NCI-H226 (cell line): ENCODE results near the gene TGM4.
"Not testable (repeated sequence)": the region's sequence is repeated elsewhere in the genome, so short reads cannot be mapped to it uniquely, and the experiment has no call there.

Experiments used
- DNase-seq: peaks from one replicate; pipeline ENCODE4 v3.0.0-alpha.2; 2015

Gene TGM4

DNA sequence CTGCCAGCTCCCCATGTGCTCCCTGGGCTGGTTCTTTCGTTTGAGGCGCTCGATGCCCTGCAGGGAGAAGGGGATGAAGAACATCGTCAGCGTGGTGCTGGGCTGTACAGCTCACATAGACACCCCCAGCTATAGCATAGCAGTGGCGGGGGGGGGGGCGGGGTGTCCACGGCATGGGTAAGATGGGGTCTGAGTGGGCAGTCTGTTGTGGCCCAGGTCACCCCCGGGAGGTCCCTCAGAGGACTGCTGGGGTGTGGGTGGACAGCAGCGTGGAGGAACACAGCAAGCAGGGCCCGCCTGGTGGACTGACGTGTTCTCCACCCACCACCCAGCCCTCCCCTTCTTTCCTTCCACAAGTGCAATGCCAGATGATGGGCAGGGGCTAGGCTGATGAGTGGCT is 43.7 kb downstream of the TGM4 start:
- no peak for DNase-seq

DNA sequence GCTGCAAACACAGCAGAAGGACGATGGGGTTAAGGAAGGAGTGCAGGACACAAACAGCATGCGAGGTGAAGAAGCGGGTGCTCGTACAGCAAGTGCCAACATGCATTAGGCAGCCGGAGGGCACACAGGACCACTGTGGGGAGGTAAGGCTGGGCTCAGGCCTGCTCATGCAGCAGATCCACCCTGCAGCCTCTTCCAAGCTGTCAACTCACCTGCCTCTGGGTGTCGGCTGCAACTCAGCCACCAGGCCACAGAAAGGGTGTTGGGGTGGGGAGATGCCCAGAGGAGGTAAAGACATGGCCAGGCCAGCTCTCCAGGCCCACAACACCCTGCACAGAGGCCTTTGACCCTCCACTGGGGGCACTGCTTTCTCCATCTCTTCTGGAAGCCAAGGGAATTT is 44.2 kb downstream of the TGM4 start:
- no peak for DNase-seq

DNA sequence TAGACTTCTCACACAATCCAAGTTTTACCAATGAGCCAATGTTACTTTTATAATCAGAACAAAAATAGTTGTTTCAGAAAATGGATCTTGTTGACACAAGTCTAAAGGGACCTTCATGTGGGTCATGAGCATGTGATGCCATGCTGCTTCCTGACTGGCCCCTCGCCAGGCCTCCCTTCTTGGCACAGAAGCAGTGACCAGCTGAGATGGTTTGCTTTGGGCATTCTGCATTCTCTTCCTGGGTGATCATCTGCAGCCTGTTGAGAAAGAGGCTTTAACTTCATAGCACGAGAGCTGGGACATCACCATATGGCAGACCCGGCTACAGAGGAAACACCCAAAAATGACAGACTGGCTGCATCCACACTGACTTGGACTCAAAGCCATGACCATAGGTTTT is 45.7 kb downstream of the TGM4 start:
- no peak for DNase-seq

DNA sequence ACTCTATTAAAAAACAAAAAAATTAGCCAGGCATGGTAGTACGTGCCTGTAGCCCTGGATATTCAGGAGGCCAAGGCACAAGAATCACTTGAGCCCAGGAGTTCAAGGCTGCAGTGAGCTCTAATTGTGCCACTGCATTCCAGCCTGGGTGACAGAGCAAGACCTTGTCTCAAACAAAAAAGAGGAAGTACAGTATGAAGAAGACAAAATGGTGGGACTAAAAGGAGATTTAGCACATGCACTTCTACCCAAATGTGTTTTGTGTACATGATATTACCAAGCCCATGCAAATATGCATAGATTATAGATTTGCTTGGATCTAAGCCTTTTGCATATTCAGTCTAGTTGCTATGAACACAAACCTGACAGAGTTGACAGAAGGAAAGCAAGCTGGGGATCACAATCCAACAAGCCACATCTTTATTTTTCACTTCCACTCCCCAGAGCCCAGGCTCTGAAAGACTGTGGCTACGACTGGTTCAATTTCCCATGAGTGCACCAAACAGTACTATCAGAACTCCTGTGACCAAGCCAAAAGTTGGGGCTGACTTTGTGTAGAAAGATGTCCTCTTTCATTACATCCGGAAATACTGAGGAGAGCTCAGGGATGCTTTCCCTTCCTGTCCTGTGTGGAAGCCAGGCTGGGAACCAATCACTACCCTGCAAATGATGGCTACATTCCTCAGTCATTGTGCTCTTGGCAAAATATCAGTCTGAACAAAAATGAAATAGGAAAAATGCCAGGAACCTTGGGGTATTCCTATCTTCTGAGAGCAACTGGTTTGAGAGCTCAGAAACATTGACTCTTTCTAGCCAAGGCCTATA is 49.4 kb downstream of the TGM4 start:
- DNase-seq = peak; percentile 59

DNA sequence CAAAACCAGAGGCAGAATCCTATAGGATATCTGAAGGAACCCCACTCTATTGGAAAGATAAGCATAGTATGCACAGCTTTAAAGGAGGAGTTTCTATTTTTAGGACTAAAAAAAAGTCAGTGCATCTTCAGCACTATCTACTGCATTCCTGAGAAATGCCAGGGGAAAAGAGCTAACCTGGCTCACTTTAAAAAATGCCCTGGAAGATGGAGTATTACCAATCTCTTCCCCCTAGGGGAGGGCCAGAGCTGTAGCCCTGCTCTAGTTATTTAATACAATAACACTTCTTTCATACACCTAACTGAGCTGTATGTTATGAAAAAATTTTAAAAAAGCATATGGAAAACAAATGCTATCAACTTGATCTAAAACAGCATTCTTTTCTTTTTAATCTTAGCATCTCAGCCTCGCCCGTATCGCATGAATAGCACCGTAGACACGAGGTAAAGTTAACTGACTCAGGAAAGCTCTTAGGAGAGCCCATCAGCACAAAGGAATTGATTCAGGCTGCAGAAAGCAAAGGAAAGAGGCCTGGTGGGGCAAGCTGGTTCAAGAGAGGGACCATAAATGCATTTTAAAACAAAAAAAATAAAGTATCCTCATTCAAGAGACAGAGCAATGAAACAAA is 50.2 kb downstream of the TGM4 start:
- DNase-seq = no peak

DNA sequence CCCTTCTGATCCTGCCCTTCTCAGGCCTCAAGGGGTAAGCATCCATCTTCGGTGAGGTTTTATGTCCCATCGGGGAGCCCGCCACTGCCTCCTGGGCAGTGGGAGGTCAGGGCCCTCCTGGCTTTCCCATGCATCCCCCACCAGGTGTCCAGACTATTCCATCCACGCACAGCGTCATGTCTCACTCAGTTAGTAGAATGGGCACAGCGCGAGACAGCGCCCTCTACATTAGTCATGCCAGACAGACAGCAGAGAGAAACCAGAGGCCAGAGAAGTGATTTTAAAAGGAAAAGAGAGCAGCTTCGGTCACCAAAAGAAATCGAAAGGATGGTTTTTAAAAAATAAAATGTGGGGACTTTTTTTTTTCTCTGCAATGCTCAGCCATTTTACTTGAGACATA is 51.8 kb downstream of the TGM4 start:
- no peak for DNase-seq

DNA sequence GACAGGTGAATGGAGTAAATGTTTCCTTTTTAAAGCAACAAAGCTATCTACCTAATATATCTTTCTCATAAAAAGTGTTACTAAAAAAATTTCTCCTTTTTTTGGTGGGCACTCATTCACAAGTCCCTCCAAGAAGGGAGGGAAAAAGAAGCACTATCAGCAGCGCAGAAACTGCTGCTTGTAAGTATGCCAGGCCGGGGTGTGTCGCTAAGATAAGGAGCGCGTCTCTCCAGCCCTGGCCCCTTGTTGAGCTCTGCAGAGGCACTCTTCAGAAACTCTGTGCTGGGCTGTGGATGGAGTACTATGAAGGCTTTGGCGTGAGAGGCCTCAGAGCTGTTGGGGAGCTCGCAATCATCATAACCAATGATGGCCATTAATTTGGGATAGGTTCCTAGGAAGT is 52.5 kb downstream of the TGM4 start:
- DNase-seq = no peak

DNA sequence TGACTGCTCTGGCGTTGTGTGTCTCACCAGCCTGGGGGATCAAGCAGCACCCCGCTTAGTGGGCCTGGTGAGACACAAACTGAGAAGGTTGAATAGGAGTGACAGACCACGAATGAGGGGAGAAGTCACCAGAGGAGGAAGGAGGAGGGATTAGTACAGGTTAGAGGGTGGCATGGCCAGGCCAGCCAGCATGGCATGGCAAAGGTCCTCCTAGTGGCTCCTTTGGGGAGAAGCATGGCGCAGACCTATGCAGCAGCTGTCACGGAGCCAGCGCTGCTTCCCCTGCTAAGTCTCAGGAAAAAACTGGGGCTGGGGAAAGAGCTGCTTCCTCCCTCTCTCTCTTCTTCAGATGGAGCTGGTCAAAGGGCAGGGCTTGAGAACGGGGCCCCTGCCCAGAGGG is 53.0 kb downstream of the TGM4 start:
- no peak for DNase-seq

DNA sequence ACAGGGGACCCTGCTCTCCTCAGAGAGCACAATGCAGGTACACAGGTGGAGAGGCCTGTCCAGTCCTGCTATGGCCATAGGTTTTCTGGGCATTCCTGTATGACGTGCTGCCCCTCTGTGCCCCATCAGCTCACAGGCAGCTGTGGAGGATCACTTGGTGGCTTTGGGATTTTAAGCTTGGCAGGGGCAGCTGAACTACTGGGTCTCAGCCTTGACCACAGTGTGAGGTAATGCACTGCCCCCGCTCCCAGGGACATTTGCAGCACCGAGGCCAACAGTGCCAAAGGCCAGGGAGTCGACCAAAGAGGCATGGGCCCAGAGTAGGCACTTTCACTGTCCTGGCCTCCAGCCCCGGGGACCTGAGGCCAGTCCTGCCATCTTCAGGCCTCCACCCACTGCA is 55.4 kb downstream of the TGM4 start:
- no peak for DNase-seq

DNA sequence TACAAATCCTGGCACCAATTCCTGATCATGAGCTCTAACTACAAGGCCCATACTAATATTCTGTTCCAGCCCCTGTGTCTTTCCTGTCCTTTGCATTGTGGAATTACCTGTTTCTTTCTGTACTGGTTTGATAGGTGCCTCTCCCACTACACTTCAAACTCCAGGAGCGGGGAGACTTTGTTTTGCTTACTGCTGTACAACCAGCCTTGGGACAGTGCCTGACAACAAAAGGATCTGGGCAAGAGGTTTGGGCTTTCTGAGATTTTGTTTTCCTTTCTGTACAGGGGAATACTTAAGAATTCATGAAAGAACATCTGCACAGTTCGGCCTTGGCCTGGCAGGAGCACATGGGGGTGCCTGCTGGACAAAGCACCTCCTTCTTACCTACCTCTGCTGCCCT is 56.5 kb downstream of the TGM4 start:
- DNase-seq = no peak

DNA sequence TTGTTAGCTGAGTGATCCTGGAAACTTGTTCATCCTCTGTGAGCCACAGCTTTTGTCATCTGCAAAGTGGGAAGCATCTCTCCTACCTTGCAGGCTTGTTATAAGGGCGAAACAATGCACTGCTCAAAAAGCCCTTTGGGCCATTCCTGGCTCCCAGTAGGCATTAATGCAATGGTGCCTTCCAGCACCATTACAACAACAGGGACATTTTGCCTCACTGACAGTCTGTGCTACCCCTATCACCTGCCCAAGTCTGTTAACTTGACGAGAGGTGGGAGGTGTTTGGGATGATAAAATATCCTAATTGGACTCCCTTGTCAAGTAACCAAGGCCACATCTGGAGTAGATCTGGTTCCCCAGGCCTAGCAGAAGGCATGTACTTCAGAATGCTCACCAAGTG is 57.4 kb downstream of the TGM4 start:
- no peak for DNase-seq

DNA sequence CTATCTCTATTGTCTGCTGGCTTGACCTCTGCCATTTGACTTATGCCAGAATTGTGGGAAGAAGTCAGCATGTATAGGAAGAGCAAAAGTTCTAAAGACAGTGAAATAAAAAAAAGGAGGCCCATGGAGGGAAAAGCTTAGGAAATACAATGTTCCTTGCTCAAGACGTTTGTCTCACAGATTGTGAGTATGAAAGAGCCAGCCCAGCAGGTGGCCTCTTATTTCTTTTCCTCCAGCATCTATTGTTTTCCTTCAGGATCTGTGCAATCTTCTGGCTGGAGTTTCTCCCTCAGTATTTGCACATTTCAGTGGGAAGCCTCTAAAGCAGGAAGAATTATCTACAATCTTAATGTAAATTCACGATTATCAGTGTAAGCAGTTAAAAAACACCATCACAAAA is 57.9 kb downstream of the TGM4 start:
- no peak for DNase-seq

DNA sequence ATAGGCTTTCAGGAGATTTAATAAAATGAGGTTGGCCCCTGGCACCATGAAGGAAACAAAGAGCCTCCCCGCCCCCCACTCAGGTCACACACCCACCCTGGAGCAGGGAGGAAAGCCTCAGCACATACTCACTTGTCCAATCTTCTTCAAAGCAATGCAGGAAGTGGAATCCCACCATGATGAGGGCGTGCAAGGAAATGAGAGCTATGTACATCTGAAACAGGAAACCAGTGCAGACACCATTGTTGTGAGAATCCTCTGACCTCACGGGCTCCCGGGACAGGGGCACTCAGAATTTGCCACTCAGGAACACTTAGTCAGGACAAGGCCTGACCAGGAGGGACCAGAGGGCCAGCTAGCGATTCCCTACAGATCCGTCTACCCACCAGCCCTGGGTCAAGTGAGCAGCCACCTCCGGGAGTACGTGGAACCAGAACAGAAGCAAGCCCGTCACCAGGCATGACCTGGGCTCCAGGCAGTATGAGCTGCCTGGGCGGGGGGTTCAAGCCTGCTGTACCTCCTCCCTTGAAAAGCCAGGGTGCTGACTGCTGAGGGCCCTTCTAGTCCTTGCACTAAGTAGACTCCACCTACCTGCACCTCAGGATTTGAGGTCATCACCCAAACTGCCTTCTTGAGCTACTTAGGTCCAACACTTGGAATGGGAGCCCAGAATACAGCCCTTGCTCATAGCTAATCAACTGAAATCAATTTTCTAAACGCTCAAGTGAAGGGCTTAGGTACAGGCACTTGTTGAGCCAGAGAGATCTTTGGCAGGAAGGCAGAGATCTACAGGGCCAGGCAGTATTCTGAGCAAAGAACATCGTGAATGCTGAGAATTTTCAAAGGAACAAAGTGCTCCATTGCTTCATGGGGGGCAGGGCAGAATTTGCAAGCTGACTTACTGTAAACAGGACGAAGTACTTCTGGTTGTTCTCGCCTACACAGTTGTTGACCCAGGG is 58.9 kb downstream of the TGM4 start:
- no peak for DNase-seq

DNA sequence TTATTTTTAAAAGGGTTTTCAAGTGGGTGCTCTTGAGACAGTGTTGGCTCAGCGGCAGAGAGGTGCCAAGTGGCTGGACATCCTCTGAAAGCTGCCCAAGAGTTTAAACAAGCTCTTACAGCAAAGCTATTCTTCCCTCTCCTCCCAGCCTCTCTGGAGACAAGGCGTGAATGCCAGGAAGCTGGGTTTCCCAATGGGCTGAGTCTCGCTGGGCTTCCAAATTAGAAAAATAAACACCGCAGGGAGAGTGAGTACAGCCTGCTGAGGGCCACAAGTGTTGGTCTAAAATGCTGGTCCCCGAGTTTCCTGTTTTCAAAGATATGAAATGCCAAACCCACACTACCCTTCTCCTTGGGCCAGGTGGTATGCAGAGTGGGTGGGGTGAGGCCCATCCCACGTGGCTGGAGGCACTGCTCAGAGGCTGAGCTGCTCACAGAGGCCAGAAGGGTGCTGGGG is 65.2 kb downstream of the TGM4 start:
- DNase-seq = no peak

DNA sequence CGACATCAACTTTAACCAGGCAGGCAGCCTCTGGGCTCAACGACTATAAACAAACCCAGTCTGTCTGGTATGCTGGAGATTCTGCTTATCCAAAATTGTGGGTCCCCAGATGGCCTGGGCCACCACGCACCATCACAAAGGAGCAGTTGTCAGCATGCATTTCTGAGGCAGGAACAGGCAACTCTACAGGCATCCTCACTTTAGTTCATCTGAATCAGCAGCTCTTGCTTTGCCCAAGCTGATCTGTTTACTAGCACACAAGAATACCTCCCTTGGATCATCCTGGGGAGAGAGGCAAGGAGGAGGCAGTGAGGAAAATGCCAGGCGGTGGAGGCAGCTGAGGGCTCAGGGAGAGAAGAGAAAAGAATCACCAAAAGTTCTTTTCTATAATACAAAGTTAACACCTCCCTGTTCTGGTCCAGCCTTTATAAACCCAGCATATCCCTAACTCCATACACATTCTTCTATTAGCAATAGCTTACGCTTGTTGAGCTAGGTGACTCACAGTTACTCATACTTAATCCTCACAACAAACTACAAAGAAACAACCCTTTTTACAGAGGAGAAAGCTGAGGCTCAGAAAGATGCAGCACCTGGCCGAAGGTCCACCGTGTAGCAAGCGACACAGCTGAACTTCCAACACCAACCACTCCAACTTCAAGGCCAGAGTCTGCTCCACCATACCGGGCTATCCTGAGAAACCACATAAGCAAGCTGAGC is 68.0 kb downstream of the TGM4 start:
- peak; percentile 8 for DNase-seq

DNA sequence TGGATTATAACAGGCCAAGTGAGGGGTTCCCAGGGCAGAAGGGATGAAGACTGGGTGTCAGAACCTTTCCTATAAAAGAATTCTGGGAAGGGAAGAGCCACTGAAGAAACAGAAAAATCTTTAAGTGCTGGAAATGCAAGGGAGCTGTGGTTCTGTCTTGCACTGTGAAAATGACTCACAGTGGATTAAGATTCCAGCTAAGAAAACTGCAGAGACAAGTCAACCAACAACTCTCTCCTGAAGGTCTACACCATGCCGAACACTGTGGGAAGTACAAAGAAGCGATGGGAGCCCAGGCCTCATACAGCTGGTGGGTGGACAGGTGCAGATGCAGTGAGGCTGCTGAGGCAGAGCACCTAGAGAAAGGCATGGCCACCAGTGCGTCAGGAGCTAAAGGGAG is 73.8 kb downstream of the TGM4 start:
- no peak for DNase-seq

DNA sequence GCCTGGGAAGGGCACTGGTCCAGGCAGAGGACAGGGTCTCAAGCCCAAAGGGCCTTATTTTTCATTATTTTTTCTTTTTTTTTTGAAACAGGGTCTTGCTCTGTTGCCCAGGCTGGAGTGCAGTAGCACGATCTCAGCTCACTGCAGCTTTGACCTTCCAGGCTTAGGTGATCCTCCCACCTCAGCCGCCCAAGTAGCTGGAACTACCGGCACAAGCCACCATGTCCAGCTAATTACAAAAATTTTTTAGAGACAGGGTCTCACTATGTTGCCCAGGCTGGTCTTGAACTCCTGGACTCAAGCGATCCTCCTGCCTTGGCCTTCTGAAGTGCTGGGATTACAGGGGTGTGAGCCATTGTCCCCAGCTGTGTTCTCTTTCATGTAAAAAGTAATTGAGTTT is 75.4 kb downstream of the TGM4 start:
- DNase-seq = not testable (repeated sequence)

DNA sequence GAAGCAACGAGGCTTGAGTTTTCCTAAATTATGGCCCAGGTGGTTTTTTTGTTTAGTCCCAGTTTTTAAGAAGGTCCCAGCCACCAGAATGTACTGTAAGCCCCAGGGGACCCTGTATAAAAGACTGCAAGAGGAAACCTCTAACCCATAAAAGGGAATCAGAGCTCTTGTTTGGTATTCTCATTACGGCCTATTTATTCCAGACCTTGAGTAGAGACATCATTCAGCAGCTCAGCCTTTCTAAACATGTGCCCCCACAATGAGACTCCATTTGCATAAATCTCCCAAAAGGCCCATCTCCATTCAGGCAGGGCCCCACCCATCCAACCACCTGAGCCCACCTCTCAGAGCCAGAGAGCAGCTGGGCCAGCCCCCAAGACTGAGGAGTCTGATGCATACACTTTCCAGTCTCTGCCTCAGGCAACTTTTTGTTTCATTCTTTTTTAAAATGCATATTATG is 75.9 kb downstream of the TGM4 start:
- DNase-seq = no peak

DNA sequence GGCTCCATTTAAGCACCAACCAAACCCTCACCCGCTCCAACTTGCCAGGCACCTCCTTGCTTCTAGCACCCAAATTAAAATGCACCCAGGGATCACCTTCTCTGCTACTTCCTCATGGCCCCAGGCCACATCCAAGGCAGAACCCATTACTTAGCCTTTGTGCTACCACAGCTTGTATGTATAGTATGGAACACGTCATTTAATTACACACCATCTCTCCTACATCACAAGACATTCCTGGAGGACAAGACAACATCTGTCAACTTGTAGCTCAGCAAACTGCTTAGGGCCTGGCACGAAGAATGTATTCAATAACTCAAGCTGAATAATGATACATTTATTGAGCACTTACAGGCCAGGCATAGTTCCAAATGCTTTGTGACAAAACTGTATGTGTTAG is 78.3 kb downstream of the TGM4 start:
- no peak for DNase-seq

DNA sequence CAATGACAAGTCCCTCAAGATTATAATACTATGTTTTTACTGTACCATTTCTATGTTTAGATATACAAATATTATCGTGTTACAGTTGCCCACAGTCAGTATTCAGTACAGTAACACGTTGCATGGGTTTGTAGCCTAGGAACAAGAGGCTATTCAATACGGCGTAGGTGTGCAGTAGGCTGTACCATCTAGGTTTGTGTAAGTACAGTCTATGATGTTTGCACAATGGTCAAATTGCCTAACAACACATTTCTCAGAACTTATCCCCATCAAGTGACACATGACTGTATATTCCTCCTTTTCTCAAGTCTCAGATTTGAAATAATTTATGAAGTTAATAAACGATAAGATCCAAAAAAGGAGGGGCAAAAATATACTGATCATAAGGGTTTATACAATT is 79.9 kb downstream of the TGM4 start:
- DNase-seq = no peak

DNA sequence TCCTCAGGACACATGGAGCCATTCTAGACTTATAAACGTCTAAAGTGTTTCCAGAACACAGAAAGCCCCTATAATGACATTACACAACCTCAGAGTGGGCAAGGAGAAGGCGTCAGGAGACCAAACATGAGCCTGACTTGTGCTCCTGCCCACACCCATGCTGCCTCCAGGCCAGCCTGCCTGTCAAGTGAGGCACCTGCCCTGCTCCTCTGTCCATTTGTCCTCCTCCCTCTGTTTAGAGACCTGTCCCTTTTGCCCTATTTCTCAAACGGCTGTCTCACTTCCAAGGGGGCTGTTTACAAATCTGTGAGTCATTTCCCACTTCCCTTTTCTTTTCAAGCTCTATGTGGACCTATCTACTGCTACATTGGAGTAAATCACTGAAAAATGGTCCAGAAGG is 80.6 kb downstream of the TGM4 start:
- no peak for DNase-seq

DNA sequence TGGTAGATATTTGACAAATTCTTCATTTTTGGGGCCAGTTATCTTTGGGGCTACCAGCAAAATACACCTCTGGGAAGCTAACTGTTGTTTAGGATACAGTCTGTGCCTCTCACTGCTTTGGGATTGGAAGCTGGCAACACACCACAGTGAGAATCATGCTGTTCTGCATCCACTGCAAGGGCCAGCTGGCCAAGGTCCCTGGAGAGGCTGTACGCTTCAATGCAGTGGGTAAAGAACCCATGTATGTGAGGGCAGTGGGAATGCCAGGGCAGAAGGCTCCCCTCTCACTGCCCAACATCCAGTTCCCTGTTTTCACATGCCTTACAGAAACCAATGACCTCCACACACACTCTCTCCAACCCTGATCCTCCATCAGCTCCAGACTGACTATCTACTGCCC is 81.5 kb downstream of the TGM4 start:
- no peak for DNase-seq

DNA sequence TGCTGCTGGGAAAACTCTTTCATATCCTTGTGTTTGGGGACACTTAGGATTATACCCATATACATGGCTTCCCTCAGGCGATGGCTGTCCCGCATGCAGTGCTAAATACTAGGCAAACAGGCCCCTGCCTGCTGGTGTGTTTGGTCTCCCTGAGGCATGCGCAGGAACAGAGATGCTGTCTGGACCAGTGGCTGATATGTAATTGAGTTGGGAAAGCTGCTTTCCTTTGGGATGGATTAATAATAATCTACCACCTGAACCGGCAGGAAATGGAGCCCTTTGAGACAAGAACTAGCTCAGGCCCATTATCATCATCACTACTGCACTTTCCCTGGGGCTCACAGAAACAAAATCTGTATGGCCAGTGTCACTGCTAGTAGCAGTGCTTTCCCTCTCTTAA is 83.6 kb downstream of the TGM4 start:
- no peak for DNase-seq
